Activated T-helper 9 cell treated with anti-CD3 and anti-CD28 coated beads, Interleukin-2, amount 50 U/mL, for 16 hours (primary cell): ENCODE results near the gene CYBA.

Source experiments
- DNase-seq: peaks from one replicate; pipeline ENCODE4 v3.0.0-alpha.2; 2020; ENCODE audit warnings: low read depth

Gene CYBA

GRCh38 chr16:88661468-88661867 is 10.6 kb upstream of the CYBA start:
- DNase-seq = no peak

GRCh38 chr16:88659160-88659559 is 8.3 kb upstream of the CYBA start:
- DNase-seq = no peak

DNA sequence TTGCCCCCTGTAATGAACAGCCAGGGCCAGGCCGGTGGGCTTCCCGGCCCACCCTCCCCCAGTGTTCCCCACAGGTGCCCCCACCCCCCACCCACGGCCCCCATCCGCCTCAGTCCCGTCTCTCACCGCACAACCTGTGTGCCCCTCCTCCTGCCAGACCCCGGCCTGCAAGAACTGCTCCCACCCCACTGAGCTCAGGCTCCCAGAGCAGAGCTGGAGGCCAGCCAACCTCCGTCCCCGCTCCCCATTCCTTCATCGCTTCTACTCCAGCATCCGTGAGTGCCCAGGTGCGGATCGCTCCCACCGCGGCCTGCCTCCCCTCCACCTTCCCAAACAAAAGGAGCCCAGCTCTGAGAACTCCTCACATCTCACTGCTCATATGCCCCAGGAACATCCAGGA is 7.9 kb upstream of the CYBA start:
- no peak for DNase-seq

DNA sequence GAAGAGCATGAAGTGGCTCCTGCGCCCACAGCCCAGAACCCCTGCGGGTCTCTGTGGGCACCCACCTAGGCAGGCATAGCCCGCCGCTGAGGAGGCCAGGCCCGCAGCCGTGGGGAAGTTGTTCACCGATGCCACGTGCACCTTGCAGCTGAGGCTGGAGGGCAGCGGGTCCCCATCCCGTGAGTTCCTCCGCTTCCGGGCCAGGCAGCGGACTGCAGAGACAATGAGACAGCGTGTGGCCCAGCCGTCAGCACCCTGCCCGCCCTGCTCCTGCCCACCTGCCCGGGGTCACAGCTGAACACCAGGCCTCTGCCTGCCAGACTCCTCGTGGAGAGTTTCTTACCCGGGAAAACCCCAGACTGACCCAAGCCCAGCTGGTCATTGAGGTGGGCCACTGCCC is 6.5 kb upstream of the CYBA start:
- DNase-seq = no peak

DNA sequence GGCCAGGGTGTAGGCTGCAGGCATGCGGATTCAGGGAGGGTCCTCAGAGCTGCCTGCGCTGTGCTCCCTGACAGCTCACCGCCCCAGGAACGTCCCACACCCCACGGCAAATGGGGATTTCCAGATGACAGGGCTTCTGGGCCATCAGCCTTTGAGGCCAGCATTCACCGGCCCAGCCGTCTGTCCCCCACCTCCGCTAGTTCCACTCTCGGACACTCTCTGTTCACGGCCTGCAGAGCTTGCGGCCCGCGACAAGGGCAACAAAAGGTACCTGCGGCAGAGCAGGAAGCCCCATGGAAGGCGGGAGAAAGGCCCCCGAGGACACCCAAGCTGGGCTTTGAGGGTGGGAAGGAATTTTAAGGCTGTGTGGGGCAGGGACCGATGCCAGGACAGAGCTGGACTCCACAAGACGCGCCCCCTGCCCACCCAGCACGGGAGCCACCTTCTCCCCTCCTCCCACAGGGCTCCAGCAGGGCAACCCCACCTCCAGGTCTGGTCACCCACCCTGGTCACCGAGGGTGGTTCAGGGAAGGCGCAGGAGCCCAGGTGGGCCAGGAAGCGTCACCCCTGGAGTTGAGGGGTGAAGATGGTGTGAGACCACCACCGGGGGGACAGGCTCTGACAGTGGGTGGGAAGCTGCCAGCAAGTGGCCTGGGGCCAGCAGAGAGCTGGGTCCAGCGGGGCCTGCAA is 5.6 kb upstream of the CYBA start:
- no peak for DNase-seq

GRCh38 chr16:88655733-88656281 is 5.0 kb upstream of the CYBA start:
- no peak for DNase-seq

DNA sequence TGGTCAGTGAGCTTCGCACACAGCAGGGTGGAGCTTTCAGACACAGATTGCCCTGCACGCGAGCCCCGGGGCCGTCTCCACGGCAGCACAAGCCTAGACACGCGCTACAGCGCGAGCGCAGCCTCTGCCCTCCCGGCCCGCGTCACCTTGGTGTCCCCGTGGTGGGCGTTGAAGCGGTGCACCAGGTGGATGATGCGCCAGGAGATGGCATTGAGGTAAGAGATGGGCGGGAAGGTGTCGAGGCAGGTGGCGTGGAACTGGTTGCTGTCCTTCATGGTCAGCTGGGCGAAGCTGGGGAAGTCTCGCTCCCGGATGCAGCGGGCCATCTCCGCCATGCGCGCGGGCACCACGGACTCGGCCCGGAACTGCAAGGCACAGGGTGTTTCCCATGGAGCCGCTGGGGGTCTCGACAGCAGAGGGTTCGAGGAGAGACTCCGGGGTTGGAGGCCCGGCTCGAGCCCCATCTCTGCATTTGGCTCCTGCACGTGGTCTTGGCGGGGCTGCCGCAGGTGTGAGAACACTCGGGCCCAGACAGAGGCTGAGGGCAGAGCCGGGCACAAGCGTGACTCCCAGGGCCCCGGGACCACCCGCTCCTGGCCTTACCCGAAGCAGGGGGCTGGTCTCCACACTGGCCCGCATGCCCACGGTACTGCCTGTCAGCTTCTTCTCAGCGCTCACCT is 4.3 kb upstream of the CYBA start:
- DNase-seq = no peak

- DNase-seq = no peak
Observed at GRCh38 chr16:88654363-88655052, 3.7 kb upstream of the CYBA start.

DNA sequence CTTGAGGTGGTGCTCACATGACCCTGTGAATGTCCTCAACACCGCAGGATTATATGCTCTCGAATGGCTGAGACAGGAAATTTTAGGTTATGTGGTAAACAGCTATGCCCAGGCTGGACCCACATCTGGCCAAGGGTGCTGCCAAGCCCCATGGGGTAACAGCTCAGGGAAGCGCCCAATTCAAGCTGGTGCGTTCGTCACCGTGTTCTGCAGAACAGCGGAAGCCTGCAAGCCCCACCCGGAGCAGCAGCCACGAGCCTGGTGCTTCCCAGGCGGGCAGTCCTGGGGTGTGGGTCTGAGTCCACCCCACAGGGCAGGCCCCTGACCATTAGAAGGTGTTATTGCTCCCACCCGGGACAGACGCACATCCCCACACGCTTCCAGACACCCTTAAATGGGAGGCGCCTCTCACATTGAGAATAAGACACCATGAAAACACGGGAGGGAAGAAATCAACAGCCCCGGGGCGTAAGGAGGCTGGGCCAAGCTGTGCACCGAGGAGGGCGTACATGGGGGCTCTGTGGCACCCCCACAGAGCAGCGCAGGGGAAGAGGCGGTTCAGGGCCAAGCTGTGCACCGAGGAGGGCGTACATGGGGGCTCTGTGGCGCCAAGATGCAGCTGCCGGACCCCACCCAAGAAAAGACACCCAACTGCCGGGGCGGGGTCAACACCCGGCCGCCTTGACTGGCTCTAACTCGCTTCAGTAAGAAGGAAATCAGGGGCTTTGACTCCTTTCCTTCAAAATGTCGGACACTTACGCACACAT is 2.9 kb upstream of the CYBA start:
- no peak for DNase-seq

DNA sequence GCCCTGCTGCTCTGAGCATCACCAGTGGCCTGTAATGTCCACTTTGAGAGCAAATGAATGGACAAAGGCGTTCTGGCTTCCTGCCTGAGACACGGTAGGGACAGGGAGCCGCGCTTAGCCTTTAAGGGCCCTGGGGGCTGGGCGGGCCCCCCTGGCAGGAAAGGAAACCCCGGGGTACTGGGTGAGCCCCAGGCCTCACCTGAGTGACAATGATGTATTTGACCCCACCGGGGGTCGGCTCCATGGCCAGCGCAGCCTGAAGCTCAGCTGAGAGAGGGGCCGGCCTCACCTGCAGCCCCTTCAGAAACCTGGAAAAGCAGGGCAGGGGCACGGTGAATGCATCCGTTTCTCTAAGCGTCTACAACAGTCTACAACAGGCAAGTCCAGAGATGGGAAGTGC is 2.2 kb upstream of the CYBA start:
- no peak for DNase-seq

DNA sequence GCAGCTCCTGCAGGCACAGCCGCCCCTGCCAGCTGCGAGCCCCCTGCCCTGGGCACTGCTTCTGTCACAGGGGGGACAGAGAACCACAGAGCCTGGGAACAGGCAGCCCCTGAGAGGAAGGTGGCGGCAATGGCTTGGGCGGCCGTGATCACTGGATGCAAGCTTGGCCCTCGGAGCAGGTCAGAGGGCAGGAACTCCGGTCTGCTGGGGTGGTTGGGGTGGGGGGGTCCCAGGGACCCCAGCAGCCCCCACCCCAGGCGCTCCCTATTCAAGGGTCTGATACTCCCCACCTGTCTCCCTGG is 1.9 kb upstream of the CYBA start:
- DNase-seq = no peak

GRCh38 chr16:88651989-88652761 is 1.3 kb upstream of the CYBA start:
- DNase-seq = no peak

- DNase-seq = peak; percentile 50
Observed at GRCh38 chr16:88651276-88651988, 579 bp upstream of the CYBA start.

DNA sequence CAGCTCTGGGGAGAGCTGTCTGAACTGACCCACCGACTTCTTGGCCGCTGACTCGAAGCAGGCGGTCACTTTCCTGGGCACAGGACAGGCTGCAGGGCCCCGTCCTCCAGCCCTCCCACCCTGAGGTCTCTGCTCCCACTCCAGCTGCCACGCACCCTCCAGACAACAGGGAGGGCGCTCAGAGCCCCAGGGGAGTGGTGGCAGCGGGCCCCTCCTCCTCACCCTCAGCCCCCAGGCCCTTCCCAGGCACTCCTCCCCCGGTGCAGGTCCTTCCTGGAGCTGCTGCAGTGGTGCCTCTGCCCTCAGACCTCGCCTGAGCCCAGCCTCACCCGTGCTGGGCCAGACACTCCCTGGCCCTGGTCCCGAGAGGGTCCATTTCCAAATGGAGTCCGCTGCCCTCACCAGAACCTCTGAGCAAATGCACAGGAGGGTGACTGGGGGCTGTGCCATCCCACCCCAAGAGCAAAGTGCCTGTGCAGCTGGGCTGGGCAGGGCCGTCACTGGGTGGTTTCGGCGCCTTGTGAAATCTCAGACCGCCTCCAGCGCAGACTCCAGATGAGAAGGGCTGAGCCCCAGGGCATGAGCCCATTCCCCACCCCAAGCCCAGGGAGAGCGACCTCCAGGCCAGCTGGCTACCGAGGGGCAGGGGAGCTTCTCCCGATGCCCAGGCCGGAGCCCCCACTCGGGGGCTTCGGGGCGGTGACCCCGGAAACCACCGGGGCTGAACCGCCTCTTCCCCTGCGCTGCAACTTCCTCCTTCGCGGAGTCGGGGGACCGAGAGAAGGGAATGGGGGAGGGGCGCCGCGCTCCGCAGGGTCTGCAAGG is 717 bp downstream of the CYBA start:
- no peak for DNase-seq

DNA sequence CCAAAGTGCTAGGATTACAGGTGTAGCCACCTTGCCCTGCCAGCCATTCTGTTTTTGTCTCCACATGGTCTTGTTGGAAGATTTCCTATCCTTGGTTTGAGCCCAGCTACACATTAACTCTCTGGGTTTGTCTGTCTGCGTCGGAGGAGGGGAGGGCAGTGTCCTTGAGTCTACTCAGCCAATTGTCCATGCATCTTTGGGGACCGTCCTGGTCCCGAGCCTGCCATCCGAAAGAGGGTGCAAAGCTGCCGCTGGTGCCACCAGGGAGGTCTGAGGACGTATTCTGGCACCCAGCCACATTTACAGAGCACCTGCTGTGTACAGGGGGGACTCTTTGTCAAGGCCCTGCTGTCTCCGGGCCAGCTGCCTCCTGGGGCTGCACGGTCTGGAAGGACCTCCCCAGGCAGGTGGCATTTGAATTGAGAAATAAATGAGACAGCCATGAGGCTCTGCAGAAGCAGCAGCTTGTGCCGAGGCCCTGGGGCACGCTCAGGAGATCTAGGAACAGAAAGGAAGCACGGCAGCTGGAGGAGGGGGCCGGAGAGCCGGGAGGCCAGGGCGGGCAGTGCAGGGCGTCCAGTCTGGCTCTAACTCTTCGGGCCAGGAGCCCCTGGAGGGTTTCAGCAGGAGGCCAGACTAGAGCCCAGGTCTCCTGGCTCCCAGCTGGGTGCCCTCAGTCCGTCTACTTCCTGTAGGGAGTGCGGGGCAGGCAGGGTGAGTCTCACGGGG is 1.5 kb downstream of the CYBA start:
- DNase-seq = no peak

DNA sequence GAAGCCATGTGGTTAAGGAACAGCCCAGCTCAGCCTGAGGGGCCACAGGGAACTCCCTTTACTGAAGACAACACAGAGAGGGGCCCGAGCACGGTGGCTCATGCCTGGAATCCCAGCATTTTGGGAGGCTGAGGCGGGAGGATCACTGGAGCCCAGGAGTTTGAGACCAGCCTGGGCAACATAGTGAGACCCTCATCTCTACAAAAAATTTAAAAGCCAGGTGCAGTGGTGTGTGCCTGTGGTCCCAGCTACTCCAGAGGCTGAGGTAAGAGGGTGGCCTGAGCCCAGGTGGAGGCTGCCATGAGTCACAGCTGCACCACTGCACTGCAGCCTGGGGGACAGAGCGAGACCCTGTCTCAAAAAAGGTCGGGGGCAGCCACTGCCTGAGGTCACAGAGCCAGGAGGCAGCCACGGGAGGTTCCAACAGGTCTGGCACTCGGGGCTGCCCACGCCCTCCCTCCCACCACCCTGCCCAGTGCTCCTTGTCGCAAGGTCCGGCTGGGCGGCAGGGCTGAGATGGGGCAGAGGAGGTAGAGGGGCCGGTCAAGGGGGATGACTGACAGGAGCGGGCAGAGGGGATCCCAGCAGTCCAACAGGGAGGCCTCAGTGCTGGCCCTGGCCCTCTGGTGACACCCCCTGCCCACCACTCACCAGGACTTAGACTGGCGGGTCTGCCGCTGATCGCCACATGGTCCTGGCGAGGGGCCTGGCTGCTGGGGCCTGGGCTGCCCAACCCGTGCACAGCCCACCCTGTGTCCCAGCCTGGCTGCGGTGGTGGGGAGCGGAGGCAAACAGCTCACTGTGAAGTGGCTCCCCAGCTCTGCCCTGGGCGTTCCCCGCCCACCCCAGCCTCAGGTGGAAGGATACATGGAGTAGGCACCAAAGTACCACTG is 3.4 kb downstream of the CYBA start:
- DNase-seq = no peak

DNA sequence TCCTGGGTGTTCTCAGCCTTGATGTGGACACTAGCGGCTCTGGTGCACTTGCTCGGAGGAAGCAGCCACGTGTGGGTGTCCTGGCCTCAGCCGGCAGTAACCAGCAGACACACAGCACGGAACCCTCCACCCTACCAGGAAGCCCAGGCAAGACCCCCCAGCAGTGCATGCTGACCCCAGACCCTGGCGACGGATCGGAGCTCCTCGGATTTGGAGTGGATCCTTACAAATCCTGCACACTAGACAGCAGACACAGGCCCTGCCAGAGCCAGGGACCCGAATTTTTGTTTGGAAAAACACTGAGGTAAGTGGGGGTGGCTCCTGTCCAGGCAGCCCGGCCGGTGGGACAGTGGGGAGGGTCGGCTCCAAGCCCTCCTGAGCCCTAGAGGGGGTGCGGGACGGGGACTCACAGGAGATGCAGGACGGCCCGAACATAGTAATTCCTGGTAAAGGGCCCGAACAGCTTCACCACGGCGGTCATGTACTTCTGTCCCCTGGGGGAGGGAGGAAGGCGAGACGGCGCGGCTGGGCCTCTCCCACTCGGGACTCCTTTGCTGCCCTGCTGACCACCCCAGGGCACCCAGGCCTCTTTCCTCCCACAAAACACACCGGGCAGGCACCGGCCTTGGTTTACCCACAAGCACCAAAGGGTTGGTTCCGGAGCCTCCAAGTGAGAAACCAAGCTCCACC is 4.4 kb downstream of the CYBA start:
- no peak for DNase-seq

GRCh38 chr16:88645941-88646340 is 4.9 kb downstream of the CYBA start:
- DNase-seq = no peak
